NB4 (cell line): ENCODE results near the gene ADAP2.
"Not testable (repeated sequence)": the region's sequence is repeated elsewhere in the genome, so short reads cannot be mapped to it uniquely, and the experiment has no call there.

Source experiments
- DNase-seq: peaks from one replicate; pipeline ENCODE4 v3.0.0; 2010; ENCODE audit warnings: low read depth
- H3K4me3 ChIP-seq: one replicate; pipeline ENCODE4 v1.5.1; 2011; ENCODE audit warnings: mild to moderate bottlenecking, low read depth, low read length, moderate library complexity
- MYC ChIP-seq: IDR thresholded peaks from 2 replicates; pipeline ENCODE4 v1.6.1; 2011; ENCODE audit warnings: low read depth, low read length
- POLR2A ChIP-seq: IDR thresholded peaks from 2 replicates; pipeline ENCODE4 v1.6.1; 2011; ENCODE audit warnings: mild to moderate bottlenecking; ENCODE audit not compliant: insufficient read length; ENCODE audit errors: extremely low read depth
- TF ChIP-seq, protein P1 (sequence below): IDR thresholded peaks from one replicate; pipeline ENCODE4 v1.5.1; 2012; ENCODE audit warnings: low read depth, low read length
- TF ChIP-seq, protein P2 (sequence below): IDR thresholded peaks from 2 replicates; pipeline ENCODE4 v1.6.1; 2011; ENCODE audit warnings: low read depth, low read length

Gene ADAP2

DNA sequence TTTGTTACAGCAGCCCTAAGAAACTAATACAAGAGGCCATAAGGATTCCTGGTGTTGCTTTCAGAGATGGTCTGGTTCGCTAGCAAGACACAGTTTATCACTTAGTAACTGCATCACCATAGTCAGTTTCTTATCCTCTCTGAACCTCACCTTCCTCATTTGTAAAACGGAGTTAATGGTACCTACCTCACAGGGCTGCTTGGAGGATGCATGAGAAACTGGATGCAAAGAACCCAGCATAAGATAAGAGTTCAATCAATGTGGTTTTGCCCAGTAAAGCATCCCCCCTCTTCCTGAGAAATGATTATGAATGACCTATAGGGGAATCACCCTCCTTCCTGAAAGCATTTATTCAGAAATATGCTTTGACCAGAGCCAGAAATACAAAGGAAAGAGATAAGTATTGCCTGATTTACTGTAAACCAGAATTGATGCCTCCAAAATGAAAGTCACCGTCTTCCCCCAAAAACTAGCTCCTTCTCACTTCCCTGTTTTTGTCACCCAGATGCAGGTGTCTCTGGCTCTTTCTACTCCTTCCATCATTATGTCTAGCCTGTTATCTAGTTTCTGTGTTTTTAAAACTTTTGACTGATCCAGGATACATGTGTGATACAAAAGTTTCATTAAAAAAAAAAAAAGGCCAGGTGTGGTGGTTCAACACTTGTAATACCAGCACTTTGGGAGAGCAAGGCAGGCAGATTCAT is 12.9 kb upstream of the ADAP2 start:
- no peak for DNase-seq
- H3K4me3 ChIP-seq = no peak overlapping the region
- TF ChIP-seq MYC = no peak
- TF ChIP-seq, protein P1, sequence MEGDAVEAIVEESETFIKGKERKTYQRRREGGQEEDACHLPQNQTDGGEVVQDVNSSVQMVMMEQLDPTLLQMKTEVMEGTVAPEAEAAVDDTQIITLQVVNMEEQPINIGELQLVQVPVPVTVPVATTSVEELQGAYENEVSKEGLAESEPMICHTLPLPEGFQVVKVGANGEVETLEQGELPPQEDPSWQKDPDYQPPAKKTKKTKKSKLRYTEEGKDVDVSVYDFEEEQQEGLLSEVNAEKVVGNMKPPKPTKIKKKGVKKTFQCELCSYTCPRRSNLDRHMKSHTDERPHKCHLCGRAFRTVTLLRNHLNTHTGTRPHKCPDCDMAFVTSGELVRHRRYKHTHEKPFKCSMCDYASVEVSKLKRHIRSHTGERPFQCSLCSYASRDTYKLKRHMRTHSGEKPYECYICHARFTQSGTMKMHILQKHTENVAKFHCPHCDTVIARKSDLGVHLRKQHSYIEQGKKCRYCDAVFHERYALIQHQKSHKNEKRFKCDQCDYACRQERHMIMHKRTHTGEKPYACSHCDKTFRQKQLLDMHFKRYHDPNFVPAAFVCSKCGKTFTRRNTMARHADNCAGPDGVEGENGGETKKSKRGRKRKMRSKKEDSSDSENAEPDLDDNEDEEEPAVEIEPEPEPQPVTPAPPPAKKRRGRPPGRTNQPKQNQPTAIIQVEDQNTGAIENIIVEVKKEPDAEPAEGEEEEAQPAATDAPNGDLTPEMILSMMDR = no peak
- TF ChIP-seq, protein P2, sequence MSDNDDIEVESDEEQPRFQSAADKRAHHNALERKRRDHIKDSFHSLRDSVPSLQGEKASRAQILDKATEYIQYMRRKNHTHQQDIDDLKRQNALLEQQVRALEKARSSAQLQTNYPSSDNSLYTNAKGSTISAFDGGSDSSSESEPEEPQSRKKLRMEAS = no peak
- TF ChIP-seq POLR2A = no peak

DNA sequence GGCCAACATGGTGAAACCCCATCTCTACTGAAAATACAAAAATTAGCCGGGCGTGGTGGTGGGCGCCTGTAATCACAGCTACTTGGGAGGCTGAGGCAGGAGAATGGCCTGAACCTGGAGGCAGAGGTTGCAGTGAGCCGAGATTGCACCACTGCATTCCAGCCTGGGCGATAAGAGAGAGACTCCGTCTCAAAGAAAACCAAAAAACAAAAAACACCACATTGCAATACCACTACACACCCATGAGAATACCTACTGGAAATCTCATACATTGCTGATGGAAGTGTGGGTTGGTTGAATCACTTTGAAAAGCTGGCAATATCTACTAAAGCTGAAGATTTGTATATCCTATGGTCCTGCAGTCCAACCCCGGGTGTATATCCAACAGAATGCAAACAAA is 11.6 kb upstream of the ADAP2 start:
- H3K4me3 ChIP-seq, DNase-seq: not testable (repeated sequence)

DNA sequence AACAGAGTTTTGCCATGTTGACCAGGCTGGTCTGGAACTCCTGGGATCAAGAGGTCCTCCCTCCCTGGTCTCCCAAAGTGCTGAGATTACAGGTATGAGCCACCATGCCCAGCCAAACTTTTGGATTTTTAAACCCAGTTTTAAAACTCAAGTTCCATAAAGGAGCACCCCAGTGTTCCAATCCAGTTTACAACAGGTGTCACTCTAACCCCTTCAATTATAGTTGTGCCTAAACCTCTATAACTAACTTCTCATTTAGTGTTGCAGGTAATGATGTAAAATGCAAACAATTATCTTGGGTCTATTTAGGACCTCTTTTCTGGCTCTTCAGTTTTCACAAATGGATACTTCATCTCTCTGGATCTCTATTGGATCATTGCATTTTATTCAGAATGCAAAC is 7.8 kb upstream of the ADAP2 start:
- TF ChIP-seq POLR2A = no peak
- TF ChIP-seq MYC = no peak
- TF ChIP-seq, protein P1 = no peak
- TF ChIP-seq, protein P2 = no peak
- H3K4me3 ChIP-seq = no peak overlapping the region
- no peak for DNase-seq

DNA sequence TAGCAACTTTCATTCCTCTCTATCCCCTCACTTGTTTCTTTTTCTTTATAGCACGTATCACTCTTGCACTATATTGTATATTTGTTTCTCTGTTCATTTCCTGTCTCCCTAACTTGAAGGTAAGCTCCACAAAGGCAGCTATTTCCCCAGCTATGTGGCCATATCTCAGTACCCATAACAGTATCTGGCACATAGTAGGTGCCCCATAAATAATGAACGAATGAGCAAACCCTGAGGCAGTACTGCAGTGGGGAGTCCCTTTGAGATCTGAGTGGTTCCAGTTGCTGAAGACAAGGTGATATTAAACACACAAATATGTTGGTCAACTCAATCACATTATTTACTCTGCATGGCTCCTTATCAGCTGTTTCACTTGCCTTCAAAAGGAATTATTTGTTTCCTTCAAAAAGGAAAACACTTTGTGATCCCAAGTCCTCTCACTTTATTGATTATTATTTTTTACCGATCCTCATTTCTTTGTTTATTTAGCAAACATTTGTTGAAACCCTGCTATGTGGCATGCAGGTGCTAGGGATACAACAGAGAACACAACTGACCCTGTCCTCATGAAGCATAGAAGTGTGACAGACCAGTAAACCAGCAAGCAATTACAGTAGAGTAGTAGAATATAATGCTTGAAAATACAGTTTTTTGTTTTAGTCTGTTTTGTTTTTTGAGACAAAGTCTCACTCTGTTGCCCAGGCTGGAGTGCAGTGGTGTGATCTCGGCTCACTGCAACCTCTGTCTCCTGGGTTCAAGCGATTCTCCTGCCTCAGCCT is 5.7 kb upstream of the ADAP2 start:
- TF ChIP-seq, protein P1 = no peak
- TF ChIP-seq MYC (no peak), POLR2A (no peak)
- TF ChIP-seq, protein P2 = no peak
- DNase-seq = no peak
- H3K4me3 ChIP-seq = no peak overlapping the region

DNA sequence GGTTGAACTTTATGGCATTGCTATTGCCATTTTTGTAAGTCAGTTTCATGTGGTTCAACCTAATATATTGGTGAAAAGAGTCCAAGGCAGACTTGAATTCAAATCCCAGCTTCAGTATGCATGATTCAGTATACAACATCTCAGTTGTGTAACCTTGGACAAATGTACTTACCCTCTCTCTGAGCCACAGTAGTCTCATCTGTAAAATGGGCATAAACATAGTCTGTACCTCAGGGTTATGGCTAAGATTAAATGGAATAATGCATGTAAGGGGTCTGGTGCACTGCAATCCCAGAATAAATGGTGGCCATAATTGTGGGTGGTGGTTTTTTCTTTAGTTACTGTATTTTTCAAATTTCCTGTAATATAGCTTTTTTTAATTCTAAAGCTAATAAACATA is 4.7 kb upstream of the ADAP2 start:
- DNase-seq = no peak
- no peak overlapping the region for H3K4me3 ChIP-seq
- TF ChIP-seq, protein P1 = no peak
- TF ChIP-seq POLR2A (no peak), MYC (no peak)
- TF ChIP-seq, protein P2 = no peak

DNA sequence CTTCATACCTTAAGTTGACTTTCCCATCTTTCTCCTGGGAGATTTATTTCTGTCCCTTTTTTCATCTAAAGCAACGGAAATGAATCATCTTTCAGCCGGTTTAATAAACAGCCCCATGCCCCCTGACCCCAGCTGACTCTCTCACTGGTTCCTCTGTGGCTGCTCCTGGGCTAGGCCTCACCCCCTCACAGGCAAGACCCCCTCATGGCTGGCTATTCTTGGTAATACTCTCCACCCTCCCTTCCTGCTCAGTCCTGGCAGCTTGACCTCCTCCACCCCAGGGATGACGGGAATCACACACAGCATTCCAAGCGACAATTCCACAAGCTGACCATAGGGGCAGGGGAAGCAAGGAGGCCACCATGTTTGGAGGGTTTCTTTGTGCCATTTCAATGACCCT is 1.5 kb upstream of the ADAP2 start:
- H3K4me3 ChIP-seq = no peak overlapping the region
- no peak for TF ChIP-seq MYC
- TF ChIP-seq, protein P2 = no peak
- TF ChIP-seq, protein P1 = no peak
- TF ChIP-seq POLR2A = no peak
- no peak for DNase-seq
